Panc1 (cell line): ENCODE results near the gene PLXND1.

ENCODE experiments used
- POLR2AphosphoS5 ChIP-seq: IDR thresholded peaks from 2 replicates; pipeline ENCODE4 v1.6.1; 2012; ENCODE audit warnings: mild to moderate bottlenecking, low read depth, low read length, moderate library complexity
- SIN3A ChIP-seq: IDR thresholded peaks from 2 replicates; pipeline ENCODE4 v1.6.1; 2012; ENCODE audit warnings: low read depth, mild to moderate bottlenecking, low read length, moderate library complexity, borderline replicate concordance; ENCODE audit not compliant: insufficient read depth
- TCF7L2 ChIP-seq: IDR thresholded peaks from 2 replicates; pipeline ENCODE4 v1.6.1; 2011; ENCODE audit warnings: mild to moderate bottlenecking, low read depth, low read length, inconsistent platforms
- TF ChIP-seq, protein P1 (sequence below): fragments of 450-650 bp; IDR thresholded peaks from 2 replicates; pipeline ENCODE4 v1.5.1; 2017; ENCODE audit warnings: mild to moderate bottlenecking
- TF ChIP-seq, protein P2 (sequence below), 2 experiments: IDR thresholded peaks; 2 replicates each; pipeline ENCODE4 v1.6.1; 2011 to 2012; ENCODE audit warnings: low read depth in 2 of 2, control low read depth in 1 of 2, low read length in 1 of 2, mild to moderate bottlenecking in 1 of 2, moderate library complexity in 1 of 2; ENCODE audit not compliant: insufficient read depth in 1 of 2

DNA sequence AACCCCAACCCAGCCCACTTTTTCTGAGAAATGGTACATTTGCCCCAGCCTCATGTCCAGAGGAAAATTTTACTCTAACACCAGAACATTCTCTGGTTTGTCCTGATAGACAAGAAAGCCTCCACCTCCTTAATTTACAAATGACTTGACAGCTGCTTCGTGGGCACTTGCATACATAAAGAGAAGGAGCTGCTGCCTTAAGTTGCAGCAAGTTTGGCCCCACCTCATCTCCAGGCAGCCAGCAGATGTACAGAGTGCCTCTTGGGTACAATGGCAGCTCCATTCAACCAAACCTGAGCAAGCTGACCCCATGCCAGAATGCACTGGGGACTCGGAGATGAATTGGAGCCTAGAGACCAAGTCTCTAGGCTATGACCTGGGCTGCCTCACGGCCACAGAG is 69.7 kb downstream of the PLXND1 start:
- TF ChIP-seq, protein P1, sequence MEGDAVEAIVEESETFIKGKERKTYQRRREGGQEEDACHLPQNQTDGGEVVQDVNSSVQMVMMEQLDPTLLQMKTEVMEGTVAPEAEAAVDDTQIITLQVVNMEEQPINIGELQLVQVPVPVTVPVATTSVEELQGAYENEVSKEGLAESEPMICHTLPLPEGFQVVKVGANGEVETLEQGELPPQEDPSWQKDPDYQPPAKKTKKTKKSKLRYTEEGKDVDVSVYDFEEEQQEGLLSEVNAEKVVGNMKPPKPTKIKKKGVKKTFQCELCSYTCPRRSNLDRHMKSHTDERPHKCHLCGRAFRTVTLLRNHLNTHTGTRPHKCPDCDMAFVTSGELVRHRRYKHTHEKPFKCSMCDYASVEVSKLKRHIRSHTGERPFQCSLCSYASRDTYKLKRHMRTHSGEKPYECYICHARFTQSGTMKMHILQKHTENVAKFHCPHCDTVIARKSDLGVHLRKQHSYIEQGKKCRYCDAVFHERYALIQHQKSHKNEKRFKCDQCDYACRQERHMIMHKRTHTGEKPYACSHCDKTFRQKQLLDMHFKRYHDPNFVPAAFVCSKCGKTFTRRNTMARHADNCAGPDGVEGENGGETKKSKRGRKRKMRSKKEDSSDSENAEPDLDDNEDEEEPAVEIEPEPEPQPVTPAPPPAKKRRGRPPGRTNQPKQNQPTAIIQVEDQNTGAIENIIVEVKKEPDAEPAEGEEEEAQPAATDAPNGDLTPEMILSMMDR: no peak
- TF ChIP-seq, protein P2, sequence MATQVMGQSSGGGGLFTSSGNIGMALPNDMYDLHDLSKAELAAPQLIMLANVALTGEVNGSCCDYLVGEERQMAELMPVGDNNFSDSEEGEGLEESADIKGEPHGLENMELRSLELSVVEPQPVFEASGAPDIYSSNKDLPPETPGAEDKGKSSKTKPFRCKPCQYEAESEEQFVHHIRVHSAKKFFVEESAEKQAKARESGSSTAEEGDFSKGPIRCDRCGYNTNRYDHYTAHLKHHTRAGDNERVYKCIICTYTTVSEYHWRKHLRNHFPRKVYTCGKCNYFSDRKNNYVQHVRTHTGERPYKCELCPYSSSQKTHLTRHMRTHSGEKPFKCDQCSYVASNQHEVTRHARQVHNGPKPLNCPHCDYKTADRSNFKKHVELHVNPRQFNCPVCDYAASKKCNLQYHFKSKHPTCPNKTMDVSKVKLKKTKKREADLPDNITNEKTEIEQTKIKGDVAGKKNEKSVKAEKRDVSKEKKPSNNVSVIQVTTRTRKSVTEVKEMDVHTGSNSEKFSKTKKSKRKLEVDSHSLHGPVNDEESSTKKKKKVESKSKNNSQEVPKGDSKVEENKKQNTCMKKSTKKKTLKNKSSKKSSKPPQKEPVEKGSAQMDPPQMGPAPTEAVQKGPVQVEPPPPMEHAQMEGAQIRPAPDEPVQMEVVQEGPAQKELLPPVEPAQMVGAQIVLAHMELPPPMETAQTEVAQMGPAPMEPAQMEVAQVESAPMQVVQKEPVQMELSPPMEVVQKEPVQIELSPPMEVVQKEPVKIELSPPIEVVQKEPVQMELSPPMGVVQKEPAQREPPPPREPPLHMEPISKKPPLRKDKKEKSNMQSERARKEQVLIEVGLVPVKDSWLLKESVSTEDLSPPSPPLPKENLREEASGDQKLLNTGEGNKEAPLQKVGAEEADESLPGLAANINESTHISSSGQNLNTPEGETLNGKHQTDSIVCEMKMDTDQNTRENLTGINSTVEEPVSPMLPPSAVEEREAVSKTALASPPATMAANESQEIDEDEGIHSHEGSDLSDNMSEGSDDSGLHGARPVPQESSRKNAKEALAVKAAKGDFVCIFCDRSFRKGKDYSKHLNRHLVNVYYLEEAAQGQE (IDR thresholded peaks at IDR 0.05; ENCODE audit: insufficient read depth in 1 of 2, low read depth in 2 of 2, low read length in 1 of 2): no peak
- TF ChIP-seq SIN3A (no peak), POLR2AphosphoS5 (no peak), TCF7L2 (no peak)
